ENCODE data around the gene EIF4E.
"Not testable (repeated sequence)": the region's sequence is repeated elsewhere in the genome, so short reads cannot be mapped to it uniquely, and the experiment has no call there.

Gene EIF4E

DNA sequence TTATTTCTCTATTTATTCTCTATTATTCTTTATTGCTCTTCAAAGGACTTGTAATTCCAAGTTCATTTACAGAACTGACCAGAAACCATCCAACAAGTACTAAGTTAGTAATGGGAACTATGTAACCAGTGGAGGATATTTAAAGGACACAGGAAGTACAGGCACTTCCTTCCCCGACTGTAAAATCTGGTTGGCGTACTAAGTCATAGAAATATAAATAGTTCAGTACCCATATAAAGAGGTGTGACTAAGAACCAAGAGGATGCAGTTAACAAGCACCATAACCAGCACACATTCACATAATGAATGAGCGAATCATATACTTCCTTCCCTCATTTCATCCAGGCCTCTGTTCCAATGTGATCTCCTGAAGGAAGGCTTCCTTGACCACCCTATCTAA, 3.6 kb upstream of the EIF4E start:
- DNase-seq (ENCODE audit: low spot score) = peak; percentile 15

DNA sequence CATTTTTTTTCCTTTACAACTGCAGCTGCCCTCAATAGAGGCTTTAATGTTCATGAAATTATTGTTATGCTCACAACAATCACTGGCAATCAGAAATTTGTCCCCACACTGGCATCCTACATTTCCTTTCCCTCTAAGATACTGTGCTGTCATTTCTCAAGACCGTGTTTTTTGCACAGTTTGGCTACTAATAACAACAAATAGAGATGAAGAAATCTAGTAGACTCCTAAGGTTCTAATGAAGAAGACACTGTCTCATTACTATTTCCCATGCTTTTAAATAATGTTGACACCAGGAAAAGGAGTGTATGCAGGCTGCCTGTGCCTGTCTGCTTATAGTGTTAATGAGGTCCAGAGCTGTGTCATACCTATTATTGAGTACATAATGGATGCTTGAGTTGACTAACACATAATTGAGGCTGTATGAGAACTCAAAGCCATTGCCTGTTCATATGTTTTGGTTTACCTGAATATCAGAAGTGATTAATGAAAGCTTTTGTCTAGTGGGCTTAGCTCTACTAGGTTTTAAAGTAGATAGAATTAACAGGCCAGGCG, 1.5 kb upstream of the EIF4E start:
- DNase-seq (ENCODE audit: low spot score) = no peak

DNA sequence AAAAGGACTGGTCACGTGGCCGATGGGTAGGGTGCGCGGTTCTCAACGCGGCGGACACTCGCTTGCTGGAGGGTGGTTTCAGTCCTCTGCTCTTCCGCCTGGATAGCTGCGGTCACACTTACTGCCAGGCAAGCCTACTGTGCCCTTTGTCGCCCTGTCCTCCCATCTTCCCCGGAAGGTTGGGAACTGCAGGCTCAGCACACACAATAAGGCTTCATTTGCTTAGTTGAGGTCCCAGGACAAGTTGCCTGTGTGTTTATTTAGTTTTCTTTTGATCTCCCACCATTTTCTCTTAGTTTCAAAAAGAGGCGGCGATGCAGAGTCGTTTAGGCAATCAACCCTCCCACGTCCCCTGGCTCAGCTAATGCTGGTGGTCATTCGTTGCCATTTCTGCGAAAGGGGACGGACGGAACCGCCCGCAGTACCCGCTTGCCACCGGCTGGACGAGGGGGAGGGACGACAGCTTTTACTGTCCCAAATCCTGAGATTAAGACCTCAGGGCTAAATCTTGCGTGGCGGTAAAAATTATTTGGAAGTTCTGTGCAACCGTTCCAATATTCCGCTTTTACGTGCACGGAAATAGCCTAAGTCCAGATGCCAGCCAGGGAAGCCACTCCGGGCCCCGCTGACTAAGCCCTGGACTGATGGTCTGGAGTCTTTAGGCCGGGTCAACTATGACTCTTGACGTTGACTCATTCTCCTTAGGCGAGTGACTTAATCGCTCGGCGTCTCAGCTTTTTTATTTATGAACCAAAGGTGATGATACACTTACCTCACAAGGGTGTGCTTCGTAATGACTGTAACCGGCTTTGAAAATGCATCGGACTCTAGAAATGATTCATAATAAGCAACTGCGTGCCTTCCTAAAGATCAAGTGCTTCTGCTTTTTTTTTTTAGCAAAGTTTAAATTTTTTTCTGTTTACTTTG, 671 bp upstream of the EIF4E start:
- DNase-seq (ENCODE audit: low spot score) = peak; percentile 86

DNA sequence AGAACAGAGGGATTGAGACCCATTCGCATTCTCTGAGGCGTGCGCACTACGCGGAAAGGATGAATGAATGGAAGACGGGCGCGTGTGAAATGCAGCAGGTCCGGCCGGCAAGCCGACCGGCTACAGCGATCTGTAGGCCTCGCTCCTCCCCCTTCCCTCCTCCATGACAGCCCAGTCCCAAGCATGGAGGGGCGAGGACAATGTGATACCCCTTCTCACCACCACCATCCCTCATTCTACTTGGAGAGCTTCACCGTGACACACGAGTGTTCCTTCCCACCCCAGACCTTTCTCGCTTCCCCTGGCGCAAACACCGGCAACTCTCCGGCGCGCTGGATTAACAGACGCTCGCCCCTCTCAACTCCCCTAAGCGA, 815 bp downstream of the EIF4E start:
- DNase-seq (ENCODE audit: low spot score) = peak; percentile 57

DNA sequence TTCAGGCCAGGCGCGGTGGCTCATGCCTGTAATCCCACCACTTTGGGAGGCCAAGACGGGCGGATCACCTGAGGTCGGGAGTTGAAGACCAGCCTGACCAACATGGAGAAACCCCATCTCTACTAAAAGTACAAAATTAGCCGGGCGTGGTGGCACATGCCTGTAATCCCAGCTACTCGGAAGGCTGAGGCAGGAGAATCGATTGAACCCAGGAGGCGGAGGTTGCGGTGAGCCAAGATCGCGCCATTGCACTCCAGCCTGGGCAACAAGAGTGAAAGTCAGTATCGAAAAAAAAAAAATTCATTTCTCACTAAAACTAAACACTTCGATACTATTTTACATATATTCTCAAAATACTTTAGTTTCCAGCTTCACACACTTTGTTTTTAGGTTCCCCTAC, 2.7 kb downstream of the EIF4E start:
- DNase-seq (ENCODE audit: low spot score) = not testable (repeated sequence)

DNA sequence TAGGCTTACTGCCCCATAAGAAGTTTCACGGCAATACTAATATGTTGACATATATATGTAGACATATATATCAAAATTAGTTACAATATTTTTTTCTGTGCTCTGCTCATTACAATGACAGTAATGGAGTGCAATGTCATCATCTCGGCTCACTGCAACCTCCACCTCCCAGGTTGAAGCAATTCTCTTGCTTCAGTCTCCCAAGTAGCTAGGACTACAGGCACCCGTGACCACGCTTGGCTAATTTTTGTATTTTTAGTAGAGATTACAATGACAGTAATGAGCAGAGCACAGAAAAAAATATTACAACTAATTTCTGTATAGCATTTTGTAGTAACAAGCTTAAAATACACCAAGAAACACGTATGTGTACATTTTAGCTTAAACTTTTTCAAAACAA, 7.6 kb downstream of the EIF4E start:
- DNase-seq (ENCODE audit: low spot score) = no peak

DNA sequence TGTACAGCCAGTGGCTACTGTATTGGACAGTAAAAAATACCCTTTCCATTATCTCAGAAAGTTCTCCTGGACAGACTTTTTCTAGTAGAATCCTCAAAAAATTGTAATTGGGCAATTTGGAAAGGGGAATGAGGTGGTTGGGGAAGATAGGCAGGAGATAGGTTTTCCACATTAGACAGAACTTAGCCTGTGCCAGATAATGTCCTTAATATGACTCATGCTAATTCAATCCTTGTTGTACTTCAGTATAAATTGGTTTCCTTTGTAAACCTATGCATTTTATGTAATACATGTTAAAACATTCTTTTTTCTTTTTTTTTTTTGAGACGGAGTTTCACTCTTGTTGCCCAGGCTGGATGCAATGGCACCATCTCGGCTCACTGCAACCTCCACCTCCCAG, 8.9 kb downstream of the EIF4E start:
- DNase-seq (ENCODE audit: low spot score) = no peak

DNA sequence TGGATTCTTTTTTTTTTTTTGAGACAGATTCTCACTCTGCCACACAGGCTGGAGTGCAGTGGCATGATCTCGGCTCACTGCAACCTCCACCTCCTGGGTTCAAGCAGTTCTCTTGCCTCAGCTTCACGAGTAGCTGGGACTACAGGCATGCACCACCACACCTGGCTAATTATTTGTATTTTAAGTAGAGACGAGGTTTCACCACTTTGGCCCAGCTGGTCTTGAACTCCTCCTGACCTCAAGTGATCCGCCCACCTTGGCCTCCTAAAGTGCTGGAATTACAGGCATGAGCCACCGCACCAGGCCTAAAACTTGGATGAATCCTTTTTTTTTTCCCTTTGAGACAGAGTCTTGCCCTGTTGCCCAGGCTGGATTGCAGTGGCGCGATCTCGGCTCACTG, 18.2 kb downstream of the EIF4E start:
- not testable (repeated sequence) for DNase-seq (ENCODE audit: low spot score)

DNA sequence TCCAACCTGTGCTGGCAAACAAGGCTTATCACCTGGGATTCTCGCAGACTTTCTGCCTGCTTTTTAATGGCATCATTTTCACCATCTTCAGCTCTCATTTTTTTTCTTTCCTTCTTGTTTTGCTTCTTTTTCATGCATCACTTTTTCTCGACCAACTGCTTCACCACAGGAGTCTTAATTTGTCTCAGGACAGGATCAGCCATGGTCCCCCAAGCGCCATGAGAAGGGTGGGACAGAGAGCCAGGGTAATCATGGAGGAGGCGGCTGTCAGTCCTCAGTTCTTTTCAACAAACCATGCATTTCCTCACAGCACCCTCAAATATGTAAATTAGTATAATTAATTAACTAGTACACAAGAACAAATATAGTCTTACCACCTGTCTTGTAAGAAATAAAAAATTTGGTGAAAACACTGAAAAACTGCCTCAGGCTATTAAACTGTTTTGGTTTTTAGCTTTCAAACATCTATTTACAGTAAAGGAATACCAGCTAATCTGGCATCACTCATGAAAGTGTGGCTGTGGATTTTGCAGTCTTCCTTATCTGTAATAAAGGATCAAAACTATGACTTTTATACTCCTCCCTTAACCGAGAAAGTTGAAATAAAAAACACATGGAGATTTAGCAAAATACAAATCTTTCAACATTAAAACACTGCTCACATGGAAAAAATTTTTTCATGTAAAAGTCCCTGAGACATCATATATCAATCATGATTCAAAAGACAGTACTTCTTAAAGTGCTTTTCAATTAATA, 19.1 kb downstream of the EIF4E start:
- no peak for DNase-seq (ENCODE audit: low spot score)

DNA sequence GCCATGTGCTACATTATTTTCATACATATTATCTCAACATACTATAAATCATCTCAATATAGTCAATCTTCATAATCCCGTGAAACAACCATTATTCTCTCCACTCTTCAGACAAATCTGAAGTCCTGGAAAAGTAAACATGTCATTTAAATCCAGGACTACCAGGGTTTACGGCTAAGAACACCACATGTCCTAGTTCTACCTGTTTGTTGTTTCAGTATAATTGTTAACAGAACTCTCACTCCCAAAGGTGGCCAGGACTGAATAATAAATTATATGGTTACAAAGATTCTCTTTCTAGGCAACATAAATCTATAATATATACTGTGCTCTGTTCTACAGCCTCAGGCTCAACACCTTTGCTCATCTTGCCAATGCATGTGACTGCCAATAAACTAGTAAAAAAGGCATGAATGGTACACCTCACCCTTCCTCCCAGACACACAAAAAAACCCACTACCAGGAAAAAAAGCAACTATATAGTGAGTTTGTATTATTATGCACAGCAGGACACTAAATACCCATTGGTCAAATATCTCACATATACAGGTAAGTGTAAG, 20.1 kb downstream of the EIF4E start:
- no peak for DNase-seq (ENCODE audit: low spot score)

DNA sequence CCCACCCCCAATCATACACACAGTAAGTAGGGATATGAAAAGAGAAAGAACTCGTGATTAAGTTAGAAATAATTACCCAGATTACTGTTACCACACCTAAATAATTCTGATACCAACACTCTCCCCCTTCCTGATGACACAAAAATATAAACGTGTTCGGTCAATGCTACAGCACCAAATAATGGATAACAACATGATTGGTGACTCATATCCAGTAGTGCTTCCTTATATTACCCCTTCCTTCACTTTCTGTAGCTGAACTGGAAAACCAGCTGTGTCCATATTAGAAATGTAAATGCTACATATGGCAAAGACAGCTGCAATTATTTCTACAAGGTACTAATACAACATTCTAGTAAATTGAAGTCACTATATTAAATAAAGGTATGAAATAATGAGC, 20.8 kb downstream of the EIF4E start:
- no peak for DNase-seq (ENCODE audit: low spot score)

DNA sequence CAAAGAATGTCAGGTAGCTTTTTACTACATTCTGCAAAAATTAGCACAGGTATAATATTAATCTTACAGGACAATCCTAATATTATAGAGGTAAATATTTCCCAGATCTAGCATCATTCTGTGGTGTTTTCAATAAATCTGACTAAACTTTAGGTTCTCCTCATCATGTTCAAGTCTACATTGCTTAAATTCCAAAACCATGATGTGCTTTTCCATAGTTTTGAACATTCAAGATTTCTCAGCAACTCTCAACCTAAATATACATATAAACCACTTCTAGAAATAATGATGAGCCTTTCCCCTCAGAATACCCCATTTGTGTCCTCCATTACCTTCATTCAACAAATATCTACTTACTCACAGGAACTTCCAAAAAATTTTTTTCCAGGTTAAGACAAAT, 23.1 kb downstream of the EIF4E start:
- no peak for DNase-seq (ENCODE audit: low spot score)

DNA sequence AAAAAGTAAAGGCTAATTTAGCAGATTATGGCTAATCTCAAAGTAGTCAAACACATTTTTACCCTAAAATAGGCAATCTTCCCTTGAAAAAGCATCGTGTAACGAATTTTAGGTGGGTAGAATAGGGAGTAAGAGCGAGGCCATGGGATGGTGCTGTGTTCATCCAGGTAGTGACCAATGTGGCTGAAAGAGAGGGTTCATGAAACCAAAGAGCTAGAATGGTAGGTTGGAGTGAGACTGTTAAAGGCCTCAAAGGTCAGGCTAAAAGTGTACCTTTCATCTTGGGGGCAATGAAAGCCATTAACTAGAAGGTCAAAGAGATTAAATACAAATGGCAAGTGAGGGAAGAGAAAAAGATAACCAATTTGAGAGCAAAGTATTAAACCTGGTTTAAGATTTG, 23.6 kb downstream of the EIF4E start:
- DNase-seq (ENCODE audit: low spot score) = no peak

DNA sequence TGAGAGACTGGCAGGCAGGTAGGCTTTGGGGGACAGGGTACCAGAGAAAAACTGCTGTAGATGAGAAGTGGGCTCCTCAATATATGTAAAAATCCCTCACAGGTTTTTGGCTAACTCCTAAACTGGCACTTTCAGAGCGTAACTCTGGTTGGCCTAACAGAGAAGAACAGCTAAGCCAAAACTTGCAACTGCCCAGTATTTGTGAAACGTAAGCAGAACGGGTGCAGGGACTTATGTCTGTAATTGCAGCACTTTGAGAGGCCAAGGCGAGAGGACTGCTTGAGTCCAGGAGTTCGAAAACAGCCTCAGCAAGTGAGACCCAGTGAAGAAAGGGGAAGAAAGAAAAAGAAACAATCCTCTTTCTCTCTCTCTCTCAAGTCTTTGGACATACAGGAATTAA, 25.0 kb downstream of the EIF4E start:
- DNase-seq (ENCODE audit: low spot score) = no peak

DNA sequence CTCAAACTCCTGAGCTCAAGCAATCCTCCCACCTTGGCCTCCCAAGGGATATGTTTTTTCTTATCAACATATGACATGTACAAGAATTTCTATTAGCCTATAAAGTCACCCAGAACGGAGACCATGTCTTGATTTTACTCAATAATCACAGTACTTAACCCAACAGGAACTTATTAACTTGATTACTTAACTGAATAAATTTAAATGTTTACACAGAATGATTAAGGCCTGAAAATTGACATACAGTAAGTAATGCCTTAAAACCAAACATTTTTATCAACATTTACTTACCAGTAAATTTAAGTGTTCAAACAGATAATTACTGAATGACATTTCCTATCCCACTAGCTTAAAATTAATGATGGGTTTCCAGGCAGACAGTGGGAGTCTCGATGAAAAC, 25.4 kb downstream of the EIF4E start:
- DNase-seq (ENCODE audit: low spot score) = no peak

DNA sequence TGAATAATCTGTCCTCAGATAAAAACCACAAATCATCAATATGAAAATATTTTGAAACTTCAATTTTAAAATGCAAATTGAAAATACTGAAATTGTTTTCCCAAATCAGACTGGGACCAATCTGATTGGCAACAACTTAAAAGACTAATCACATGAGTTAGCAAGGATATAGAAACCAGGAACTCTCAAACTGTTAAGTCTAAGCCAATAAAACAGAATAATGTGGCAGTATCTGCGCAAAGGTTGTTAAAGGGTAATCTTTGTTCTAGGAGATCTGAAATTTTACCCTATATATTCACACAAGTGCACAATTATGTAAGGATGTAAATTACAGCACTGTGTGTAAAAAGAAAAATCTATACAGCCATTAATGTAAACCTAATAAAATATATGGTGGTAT, 29.7 kb downstream of the EIF4E start:
- no peak for DNase-seq (ENCODE audit: low spot score)

DNA sequence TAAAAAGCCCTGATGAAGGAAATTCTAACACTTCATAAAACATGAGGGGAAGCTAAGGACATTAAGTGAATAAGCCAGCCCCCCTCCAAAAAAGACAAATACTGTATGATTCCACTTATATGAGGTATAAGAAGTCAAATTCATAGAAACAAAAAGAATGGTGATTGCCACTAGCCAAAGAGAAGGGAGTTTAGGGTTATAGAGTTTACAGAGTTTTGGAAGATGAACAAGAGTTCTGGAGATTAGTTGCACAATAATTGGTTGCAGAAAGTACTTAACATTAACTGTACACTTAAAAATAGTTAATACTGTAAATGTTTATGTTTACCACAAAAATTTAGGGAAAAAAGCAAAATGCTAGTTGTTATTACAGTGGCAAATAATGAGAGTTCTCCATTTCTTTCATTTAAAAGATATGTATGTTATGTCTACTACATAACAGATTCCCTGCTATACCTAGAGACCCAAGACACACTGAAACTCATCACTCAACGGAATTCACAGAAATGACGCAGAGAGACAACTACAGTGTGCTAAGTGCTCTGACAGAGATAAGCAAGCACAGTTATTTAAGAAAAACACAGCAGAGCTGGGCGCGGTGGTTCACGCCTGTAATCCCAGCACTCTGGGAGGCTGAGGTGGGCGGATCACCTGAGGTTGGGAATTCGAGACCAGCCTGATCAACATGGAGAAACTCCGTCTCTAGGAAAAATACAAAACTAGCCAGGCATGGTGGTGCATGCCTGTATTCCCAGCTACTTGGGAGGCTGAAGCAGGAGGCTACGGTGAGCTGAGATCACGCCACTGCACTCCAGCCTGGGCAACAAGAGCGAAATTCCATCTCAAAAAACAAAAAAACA, 37.2 kb downstream of the EIF4E start:
- DNase-seq (ENCODE audit: low spot score) = no peak

DNA sequence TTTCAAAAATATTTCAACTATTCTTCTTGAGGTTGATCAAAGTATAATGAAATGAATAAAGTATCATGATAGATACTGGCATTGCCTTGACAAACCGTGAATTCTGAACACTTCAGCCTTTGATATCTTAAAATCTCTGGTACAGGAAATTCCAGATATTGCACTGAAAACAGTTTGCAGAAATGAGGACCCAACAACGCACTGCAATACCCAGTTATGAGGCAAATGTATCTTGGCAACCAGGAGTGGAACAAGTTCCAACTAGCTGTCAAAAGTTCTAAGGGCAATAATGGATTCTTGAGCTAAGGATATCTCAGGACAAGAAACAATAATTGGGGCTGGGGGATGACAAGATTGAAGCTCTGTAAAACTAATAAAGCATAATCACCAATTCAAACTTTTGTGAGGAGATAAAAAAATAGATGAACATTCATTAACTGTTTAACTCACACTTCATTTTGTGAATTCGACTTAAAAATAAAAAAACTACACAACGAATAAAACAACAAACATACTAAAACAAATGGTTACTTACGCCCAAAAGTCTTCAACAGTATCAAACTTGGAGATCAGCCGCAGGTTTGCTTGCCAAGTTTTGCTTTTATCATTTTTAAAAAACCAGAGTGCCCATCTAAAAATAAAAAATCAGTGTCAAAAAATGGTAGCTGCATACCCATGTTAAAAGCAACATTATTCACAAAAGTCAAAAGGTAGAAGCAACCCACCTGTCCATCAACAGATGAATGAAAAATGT, 38.1 kb downstream of the EIF4E start:
- DNase-seq (ENCODE audit: low spot score) = no peak

DNA sequence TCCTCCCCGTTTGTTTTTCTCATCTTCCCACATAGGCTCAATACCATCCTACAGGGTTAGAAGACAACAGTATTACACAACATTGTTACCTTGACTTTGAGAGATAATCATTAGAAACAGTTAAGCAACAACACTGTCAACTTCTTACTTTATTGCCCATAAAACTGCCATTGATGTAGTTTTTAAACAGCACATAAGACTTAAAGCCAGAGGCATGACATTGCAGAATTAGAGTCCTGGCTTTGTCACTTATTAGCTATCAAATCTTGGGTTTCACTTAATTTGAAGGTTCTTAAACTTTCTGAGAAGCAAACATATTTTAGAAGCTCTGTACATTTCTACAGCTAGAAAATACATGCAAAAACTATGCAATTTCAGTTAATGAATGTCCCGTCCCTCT, 41.8 kb downstream of the EIF4E start:
- no peak for DNase-seq (ENCODE audit: low spot score)

DNA sequence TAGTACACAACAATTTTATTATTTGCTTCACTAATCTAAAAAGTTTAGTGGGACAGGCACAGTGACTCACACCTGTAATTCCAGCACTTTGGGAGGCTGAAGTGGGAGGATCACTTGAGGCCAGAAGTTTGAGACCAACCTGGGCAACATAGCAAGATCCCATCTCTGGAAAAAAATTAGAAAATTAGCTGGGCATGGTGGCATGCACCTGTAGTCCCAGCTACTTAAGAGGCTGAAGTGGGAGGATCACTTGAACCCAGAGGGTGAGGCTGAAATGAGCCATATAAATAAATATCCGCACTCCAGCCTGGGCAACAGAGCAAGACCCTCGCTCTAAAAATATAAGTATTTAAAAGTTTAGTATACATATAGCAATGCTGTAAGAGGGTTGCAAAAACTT, 42.6 kb downstream of the EIF4E start:
- DNase-seq (ENCODE audit: low spot score) = not testable (repeated sequence)

DNA sequence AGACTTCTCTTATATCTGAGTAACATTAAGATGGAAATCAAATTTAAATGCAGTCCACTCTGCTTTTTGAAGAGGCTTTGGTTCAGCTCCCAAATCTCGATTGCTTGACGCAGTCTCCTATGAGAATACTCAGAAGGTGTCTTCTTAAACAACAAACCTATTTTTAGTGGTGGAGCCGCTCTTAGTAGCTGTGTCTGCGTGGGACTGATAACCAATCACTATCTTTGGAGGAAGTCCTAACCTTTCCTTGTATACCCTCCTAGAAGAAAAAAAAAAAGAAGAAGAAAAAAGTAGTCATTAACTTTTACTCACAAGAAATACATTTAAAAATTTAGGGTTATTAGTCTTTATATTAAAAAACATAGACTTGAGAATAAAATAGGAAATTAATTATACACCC, 48.0 kb downstream of the EIF4E start:
- not testable (repeated sequence) for DNase-seq (ENCODE audit: low spot score)

Data from CD4-positive, alpha-beta T cell treated with Interleukin-2 at 100 ng/mL for 4 hours (primary cell).